GM12892 (cell line): ENCODE data around the gene GOLGA6B.

ENCODE experiments used
- POLR2A ChIP-seq: IDR thresholded peaks from 2 replicates; pipeline ENCODE4 v1.6.1; 2011; ENCODE audit warnings: low read depth, low read length, control low read depth
- POLR2AphosphoS5 ChIP-seq: IDR thresholded peaks from 2 replicates; pipeline ENCODE4 v1.6.1; 2011; ENCODE audit warnings: low read depth, low read length, control low read depth
- TAF1 ChIP-seq: IDR thresholded peaks from 2 replicates; pipeline ENCODE4 v1.6.1; 2011; ENCODE audit warnings: low read depth, mild to moderate bottlenecking, control low read depth, low read length, borderline replicate concordance

DNA sequence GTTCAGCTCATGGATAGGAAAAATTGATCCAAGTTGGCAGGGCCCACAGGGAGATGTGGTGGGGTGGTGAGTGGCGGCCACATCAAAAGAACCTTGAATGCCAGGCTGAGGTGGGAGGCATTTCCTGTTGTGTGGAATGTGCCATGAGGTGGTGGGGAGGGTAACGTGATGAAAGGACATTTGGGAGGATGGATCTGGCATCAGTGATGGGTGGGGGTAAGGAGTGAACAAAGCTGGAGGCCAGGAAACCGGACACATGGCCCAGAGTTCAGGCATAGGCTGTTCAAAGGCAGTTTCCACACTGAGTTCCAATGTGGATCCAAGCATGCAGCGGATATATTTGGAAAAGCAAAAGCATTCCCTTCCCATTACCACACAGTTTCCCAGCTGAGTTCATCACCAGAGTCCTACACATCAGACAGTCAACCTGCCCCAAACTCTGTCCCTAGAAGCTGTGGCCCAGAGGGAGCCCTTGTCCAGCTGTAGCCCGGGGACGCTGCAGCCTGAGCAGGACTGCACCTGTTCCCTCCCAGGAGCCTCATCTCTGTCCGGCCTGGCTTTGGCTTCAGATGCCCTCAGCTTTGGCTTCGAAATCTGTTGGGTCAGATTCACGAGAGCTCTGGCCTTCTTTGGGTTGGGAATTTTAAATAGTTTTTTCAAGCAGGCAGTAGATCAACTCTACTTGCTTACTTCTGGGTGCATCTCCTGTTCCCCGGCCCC, 37.8 kb upstream of the GOLGA6B start:
- TF ChIP-seq POLR2A (no peak), POLR2AphosphoS5 (no peak), TAF1 (no peak)
